Mesendoderm (in vitro differentiated cells): Measurements from ENCODE around the gene SSX1. TPM values are rescaled to one million over a fixed set of nuclear protein-coding genes. Genes with fewer than 3 reads are reported as not detected.
"Not testable (repeated sequence)": the region's sequence is repeated elsewhere in the genome, so short reads cannot be mapped to it uniquely, and the experiment has no call there.

Source experiments
- DNase-seq: peaks from one replicate; pipeline ENCODE4 v3.0.0; 2013
- H2AK5ac ChIP-seq: 2 replicates; pipeline ENCODE4 v1.6.1; 2013; ENCODE audit warnings: low read length, inconsistent platforms
- H2BK120ac ChIP-seq: 2 replicates; pipeline ENCODE4 v1.6.1; 2013; ENCODE audit warnings: low read depth, mild to moderate bottlenecking, low read length, moderate library complexity, mixed read lengths
- H2BK15ac ChIP-seq: replicated peaks from 2 replicates; pipeline ENCODE4 v1.6.1; 2013; ENCODE audit warnings: low read depth, mild to moderate bottlenecking, moderate library complexity
- H2BK5ac ChIP-seq: 2 replicates; pipeline ENCODE4 v1.6.1; 2013; ENCODE audit warnings: low read length, inconsistent platforms
- H3K18ac ChIP-seq: 2 replicates; pipeline ENCODE4 v1.6.1; 2013; ENCODE audit warnings: mild to moderate bottlenecking, low read length, mixed read lengths
- H3K23ac ChIP-seq: one replicate; pipeline ENCODE4 v1.6.1; 2013; ENCODE audit warnings: low read length
- H3K27ac ChIP-seq: 2 replicates; pipeline ENCODE4 v1.5.1; 2013; ENCODE audit warnings: low read depth, mild to moderate bottlenecking, inconsistent platforms, low read length, moderate library complexity
- H3K27me3 ChIP-seq: 2 replicates; pipeline ENCODE4 v1.6.1; 2013; ENCODE audit warnings: low read length, control low read depth, mild to moderate bottlenecking, inconsistent platforms; ENCODE audit not compliant: insufficient read depth, poor library complexity
- H3K36me3 ChIP-seq: 2 replicates; pipeline ENCODE4 v1.6.1; 2013; ENCODE audit warnings: low read length, inconsistent platforms; ENCODE audit not compliant: control insufficient read depth, insufficient read depth
- H3K4ac ChIP-seq: one replicate; pipeline ENCODE4 v1.6.1; 2013; ENCODE audit warnings: low read depth, mild to moderate bottlenecking, low read length, moderate library complexity
- H3K4me1 ChIP-seq: 2 replicates; pipeline ENCODE4 v1.6.1; 2013; ENCODE audit warnings: low read depth, low read length, inconsistent platforms; ENCODE audit not compliant: control insufficient read depth
- H3K4me2 ChIP-seq: 2 replicates; pipeline ENCODE4 v1.6.1; 2013; ENCODE audit warnings: low read length
- H3K4me3 ChIP-seq: 2 replicates; pipeline ENCODE4 v1.5.1; 2013; ENCODE audit warnings: mild to moderate bottlenecking, low read length
- H3K56ac ChIP-seq: one replicate; pipeline ENCODE4 v1.6.1; 2013; ENCODE audit warnings: low read length
- H3K79me1 ChIP-seq: 2 replicates; pipeline ENCODE4 v1.6.1; 2013; ENCODE audit warnings: low read length, inconsistent platforms
- H3K79me2 ChIP-seq: 2 replicates; pipeline ENCODE4 v1.6.1; 2013; ENCODE audit warnings: mild to moderate bottlenecking, low read length; ENCODE audit not compliant: control insufficient read depth, insufficient read depth
- H3K9ac ChIP-seq: 2 replicates; pipeline ENCODE4 v1.6.1; 2013; ENCODE audit warnings: low read length, inconsistent platforms
- H4K5ac ChIP-seq: one replicate; pipeline ENCODE4 v1.6.1; 2013; ENCODE audit warnings: low read length
- H4K8ac ChIP-seq: one replicate; pipeline ENCODE4 v1.6.1; 2013; ENCODE audit warnings: low read depth, mild to moderate bottlenecking, control low read depth, low read length, moderate library complexity
- WGBS: extraction: QIAGEN DNeasy Blood & Tissue Kit; methylation state at CpG from one replicate; pipeline ENCODE4 v1.1.7; 2013; ENCODE audit warnings: low lambda C conversion rate, missing lambda C conversion rate; ENCODE audit not compliant: insufficient coverage; ENCODE audit errors: extremely low coverage; 5-methylcytosine and 5-hydroxymethylcytosine counted together
- polyA plus RNA-seq, 2 experiments: library from polyadenylated mRNA; stranded (reverse); fragments of 200-250 nt; gene quantifications; one replicate each; pipeline ENCODE4 v1.2.3, GENCODE V29; 2013

Gene SSX1
- polyA plus RNA-seq (2013, experiment 1 of 2): 0.06 TPM
- polyA plus RNA-seq (2013, experiment 2 of 2): 0.07 TPM

DNA sequence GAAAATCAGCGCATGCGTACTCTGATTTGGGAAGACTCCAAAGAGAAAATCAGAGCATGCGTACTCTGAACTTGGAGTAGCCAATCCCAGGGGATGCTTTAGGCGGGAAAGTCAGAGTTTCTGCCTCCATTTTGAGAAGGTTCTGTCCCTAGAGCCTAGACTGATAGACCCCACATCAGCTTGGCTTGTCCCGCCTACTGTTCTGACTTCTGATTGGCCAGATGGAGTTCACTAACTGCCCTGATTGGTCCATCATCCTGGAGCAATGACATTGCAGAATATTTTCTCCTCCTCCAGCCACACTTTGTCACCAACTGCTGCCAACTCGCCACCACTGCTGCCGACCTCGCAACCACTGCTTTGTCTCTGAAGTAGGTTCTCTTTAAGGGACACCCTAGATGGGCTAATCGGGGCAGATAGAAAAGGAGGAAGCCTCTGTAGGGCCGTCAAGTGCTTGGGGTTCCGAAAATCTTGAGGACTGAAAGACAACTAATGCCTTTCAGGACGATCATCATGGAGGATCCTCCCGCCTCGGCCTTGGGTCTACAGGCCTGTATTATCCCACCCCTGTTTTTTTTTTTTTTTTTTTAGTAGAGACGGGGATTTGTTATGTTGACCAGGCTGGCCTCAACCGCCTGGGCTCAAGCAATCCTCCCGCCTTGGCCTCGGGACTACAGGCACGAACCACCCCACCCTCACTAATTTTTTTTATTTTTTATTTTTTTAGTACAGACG is at the start of gene SSX1:
SSX1 (plus strand) TSS at position 331 of the 735 bp plus-strand sequence. CDS start 1,850 bp downstream, outside the sequence.
- H2AK5ac ChIP-seq, H3K4me3 ChIP-seq, H3K18ac ChIP-seq, H4K5ac ChIP-seq, H3K27me3 ChIP-seq, H4K8ac ChIP-seq, DNase-seq, H3K79me1 ChIP-seq, H3K56ac ChIP-seq, H3K4me2 ChIP-seq, H2BK120ac ChIP-seq, H3K36me3 ChIP-seq, H3K9ac ChIP-seq, H2BK15ac ChIP-seq, H3K4ac ChIP-seq, H2BK5ac ChIP-seq, H3K4me1 ChIP-seq, H3K27ac ChIP-seq, H3K23ac ChIP-seq, H3K79me2 ChIP-seq: not testable (repeated sequence)
- no CpG with 5 or more reads among the region's 20 CpGs for WGBS

DNA sequence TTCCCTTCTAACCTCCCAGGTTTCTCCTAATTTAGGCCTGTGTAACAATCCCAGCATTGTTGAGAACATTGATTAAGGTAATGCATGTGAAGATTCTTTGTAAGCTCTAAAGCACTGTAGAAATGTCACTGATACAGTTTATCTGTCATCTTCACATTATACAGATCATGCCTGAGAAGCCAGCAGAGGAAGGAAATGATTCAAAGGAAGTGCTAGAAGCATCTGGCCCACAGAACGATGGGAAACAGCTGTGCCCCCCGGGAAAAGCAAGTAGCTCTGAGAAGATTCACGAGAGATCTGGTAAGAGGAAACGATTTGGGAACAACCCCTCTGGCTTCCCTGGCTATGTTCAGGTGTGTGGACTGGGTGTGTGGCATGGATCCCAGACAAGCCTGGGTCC is 40.9 kb upstream of the SSX1 start:
- not testable (repeated sequence) for H3K4me3 ChIP-seq, H3K27ac ChIP-seq, H3K79me2 ChIP-seq, H4K8ac ChIP-seq, H2BK5ac ChIP-seq, H3K18ac ChIP-seq, H2AK5ac ChIP-seq, H2BK15ac ChIP-seq, H3K27me3 ChIP-seq, H3K36me3 ChIP-seq, H4K5ac ChIP-seq, H2BK120ac ChIP-seq, H3K23ac ChIP-seq, H3K56ac ChIP-seq, DNase-seq, H3K4ac ChIP-seq, H3K9ac ChIP-seq, H3K4me1 ChIP-seq, H3K79me1 ChIP-seq, H3K4me2 ChIP-seq
- WGBS: no CpG with 5 or more reads among the region's 4 CpGs

GRCh38 chrX:48224196-48224595 is 31.0 kb upstream of the SSX1 start:
- H2BK5ac ChIP-seq, H2BK15ac ChIP-seq, H3K27ac ChIP-seq, H3K9ac ChIP-seq, H3K27me3 ChIP-seq, H4K8ac ChIP-seq, H3K4me3 ChIP-seq, H3K23ac ChIP-seq, H3K18ac ChIP-seq, H3K36me3 ChIP-seq, H2BK120ac ChIP-seq, H3K4ac ChIP-seq, H4K5ac ChIP-seq, H3K4me1 ChIP-seq, H3K79me2 ChIP-seq, DNase-seq, H2AK5ac ChIP-seq, H3K79me1 ChIP-seq, H3K56ac ChIP-seq, H3K4me2 ChIP-seq: not testable (repeated sequence)
- WGBS: no CpG with 5 or more reads among the region's 4 CpGs

- H3K18ac ChIP-seq, DNase-seq, H3K23ac ChIP-seq, H2BK15ac ChIP-seq, H3K56ac ChIP-seq, H3K27ac ChIP-seq, H3K9ac ChIP-seq, H3K4ac ChIP-seq, H2BK120ac ChIP-seq, H4K5ac ChIP-seq, H3K79me2 ChIP-seq, H3K27me3 ChIP-seq, H2BK5ac ChIP-seq, H2AK5ac ChIP-seq, H4K8ac ChIP-seq, H3K4me3 ChIP-seq, H3K36me3 ChIP-seq, H3K4me1 ChIP-seq, H3K4me2 ChIP-seq, H3K79me1 ChIP-seq: not testable (repeated sequence)
- WGBS: no CpG with 5 or more reads among the region's 6 CpGs
These were observed 2.2 kb upstream of the SSX1 start for GRCh38 chrX:48252945-48253344.

GRCh38 chrX:48274365-48274764 is 19.2 kb downstream of the SSX1 start:
- H3K79me1 ChIP-seq, H3K56ac ChIP-seq, H2BK5ac ChIP-seq, H4K8ac ChIP-seq, H2BK120ac ChIP-seq, DNase-seq, H3K4ac ChIP-seq, H2BK15ac ChIP-seq, H3K4me2 ChIP-seq, H3K27ac ChIP-seq, H3K79me2 ChIP-seq, H3K18ac ChIP-seq, H2AK5ac ChIP-seq, H3K27me3 ChIP-seq, H3K23ac ChIP-seq, H3K36me3 ChIP-seq, H3K9ac ChIP-seq, H4K5ac ChIP-seq, H3K4me1 ChIP-seq, H3K4me3 ChIP-seq: not testable (repeated sequence)

- Histone ChIP-seq H3K9ac (no peak overlapping the region), H3K18ac (no peak overlapping the region), H3K4me1 (no peaks in the 10 kb centered on the region), H3K36me3 (no peaks in the 10 kb centered on the region), H3K79me2 (no peaks in the 10 kb centered on the region), H4K5ac (no peak overlapping the region), H3K4ac (no peak overlapping the region), H4K8ac (no peak overlapping the region), H2AK5ac (no peak overlapping the region), H3K27ac (no peak overlapping the region), H3K27me3 (no peaks in the 10 kb centered on the region), H2BK15ac (no peak overlapping the region), H3K79me1 (no peaks in the 10 kb centered on the region), H3K4me2 (no peak overlapping the region), H2BK5ac (no peak overlapping the region), H3K56ac (no peak overlapping the region), H3K4me3 (no peak overlapping the region), H3K23ac (no peak overlapping the region), H2BK120ac (no peak overlapping the region)
- peak; percentile 13 for DNase-seq
- WGBS: no CpG with 5 or more reads among the region's 9 CpGs
These were observed 23.8 kb downstream of the SSX1 start for GRCh38 chrX:48278958-48279357.
